KMS-11 (cell line): Measurements from ENCODE around the gene MAFG.

Source experiments
- H2AFZ ChIP-seq: fragments of 200-600 bp; sonication (generic); 2 replicates; pipeline ENCODE4 v1.6.1; 2016; ENCODE audit warnings: antibody characterized with exemption, mixed run types, low read depth
- H3K27ac ChIP-seq: fragments of 200-600 bp; sonication (generic); 2 replicates; pipeline ENCODE4 v1.6.1; 2016; ENCODE audit warnings: mild to moderate bottlenecking, mixed run types
- H3K27me3 ChIP-seq: fragments of 200-600 bp; sonication (generic); 2 replicates; pipeline ENCODE4 v1.6.1; 2017; ENCODE audit warnings: mild to moderate bottlenecking, low read depth, mixed run types, moderate library complexity; ENCODE audit not compliant: insufficient read depth
- H3K36me3 ChIP-seq: fragments of 200-600 bp; sonication (generic); 2 replicates; pipeline ENCODE4 v1.6.1; 2017; ENCODE audit warnings: mild to moderate bottlenecking, mixed run types; ENCODE audit not compliant: insufficient read depth
- H3K4me1 ChIP-seq: fragments of 200-600 bp; sonication (generic); 2 replicates; pipeline ENCODE4 v1.6.1; 2016; ENCODE audit warnings: mild to moderate bottlenecking, low read depth, mixed run types; ENCODE audit not compliant: poor library complexity, severe bottlenecking
- H3K4me2 ChIP-seq: fragments of 200-600 bp; sonication (generic); 2 replicates; pipeline ENCODE4 v1.7.0; 2016; ENCODE audit warnings: mild to moderate bottlenecking, mixed run types
- H3K4me3 ChIP-seq: fragments of 200-600 bp; sonication (generic); IDR thresholded peaks from 2 replicates; pipeline ENCODE4 v1.6.1; 2017; ENCODE audit warnings: low read depth, low read length, mixed read lengths; ENCODE audit not compliant: insufficient read depth
- H3K79me2 ChIP-seq: fragments of 200-600 bp; sonication (generic); 2 replicates; pipeline ENCODE4 v1.6.1; 2016; ENCODE audit warnings: low read depth, mixed run types; ENCODE audit not compliant: insufficient read depth
- H3K9ac ChIP-seq: fragments of 200-600 bp; sonication (generic); 2 replicates; pipeline ENCODE4 v1.6.1; 2016; ENCODE audit warnings: mild to moderate bottlenecking, mixed run types
- H4K20me1 ChIP-seq: fragments of 200-600 bp; sonication (generic); 2 replicates; pipeline ENCODE4 v1.6.1; 2016; ENCODE audit warnings: mild to moderate bottlenecking, mixed run types; ENCODE audit not compliant: insufficient read depth
- TF ChIP-seq, protein P1 (sequence below): fragments of 200-600 bp; sonication (generic); conservative IDR thresholded peaks from 2 replicates; pipeline ENCODE4 v1.6.1; 2017; ENCODE audit warnings: low read depth, mild to moderate bottlenecking, antibody characterized with exemption, low read length, moderate library complexity, mixed read lengths

MAFG gene

GRCh38 chr17:81885869-81886548, 41.5 kb downstream of the MAFG start:
- Histone ChIP-seq H3K4me3 (no peak overlapping the region), H3K36me3 (peaks cover 44% of the 10 kb centered on the region; the same call in 1 of the 2 replicates), H3K4me1 (peaks cover 15% of the 10 kb centered on the region), H3K79me2 (peaks cover 58% of the 10 kb centered on the region), H3K27me3 (no peaks in the 10 kb centered on the region), H4K20me1 (no peaks in the 10 kb centered on the region; the same call in 1 of the 2 replicates), H3K9ac (no peak overlapping the region), H3K4me2 (no peak overlapping the region), H2AFZ (no peak overlapping the region), H3K27ac (no peak overlapping the region)
- TF ChIP-seq, protein P1, sequence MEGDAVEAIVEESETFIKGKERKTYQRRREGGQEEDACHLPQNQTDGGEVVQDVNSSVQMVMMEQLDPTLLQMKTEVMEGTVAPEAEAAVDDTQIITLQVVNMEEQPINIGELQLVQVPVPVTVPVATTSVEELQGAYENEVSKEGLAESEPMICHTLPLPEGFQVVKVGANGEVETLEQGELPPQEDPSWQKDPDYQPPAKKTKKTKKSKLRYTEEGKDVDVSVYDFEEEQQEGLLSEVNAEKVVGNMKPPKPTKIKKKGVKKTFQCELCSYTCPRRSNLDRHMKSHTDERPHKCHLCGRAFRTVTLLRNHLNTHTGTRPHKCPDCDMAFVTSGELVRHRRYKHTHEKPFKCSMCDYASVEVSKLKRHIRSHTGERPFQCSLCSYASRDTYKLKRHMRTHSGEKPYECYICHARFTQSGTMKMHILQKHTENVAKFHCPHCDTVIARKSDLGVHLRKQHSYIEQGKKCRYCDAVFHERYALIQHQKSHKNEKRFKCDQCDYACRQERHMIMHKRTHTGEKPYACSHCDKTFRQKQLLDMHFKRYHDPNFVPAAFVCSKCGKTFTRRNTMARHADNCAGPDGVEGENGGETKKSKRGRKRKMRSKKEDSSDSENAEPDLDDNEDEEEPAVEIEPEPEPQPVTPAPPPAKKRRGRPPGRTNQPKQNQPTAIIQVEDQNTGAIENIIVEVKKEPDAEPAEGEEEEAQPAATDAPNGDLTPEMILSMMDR: no peak

GRCh38 chr17:81885454-81885853, 42.1 kb downstream of the MAFG start:
- H3K4me1 ChIP-seq: peaks cover 15% of the 10 kb centered on the region
- H3K27me3 ChIP-seq: no peaks in the 10 kb centered on the region
- peaks cover 47% of the 10 kb centered on the region; the same call in 1 of the 2 replicates for H3K36me3 ChIP-seq
- no peak overlapping the region for H3K9ac ChIP-seq
- H3K79me2 ChIP-seq: peaks cover 52% of the 10 kb centered on the region
- H3K27ac ChIP-seq: no peak overlapping the region
- TF ChIP-seq, protein P1: no peak
- H2AFZ ChIP-seq: no peak overlapping the region
- H3K4me3 ChIP-seq: no peak overlapping the region
- no peaks in the 10 kb centered on the region; the same call in 1 of the 2 replicates for H4K20me1 ChIP-seq
- no peak overlapping the region for H3K4me2 ChIP-seq

- no peak overlapping the region for H3K4me3 ChIP-seq
- peaks cover 47% of the 10 kb centered on the region; the same call in 1 of the 2 replicates for H3K36me3 ChIP-seq
- H3K79me2 ChIP-seq: peaks cover 48% of the 10 kb centered on the region
- TF ChIP-seq, protein P1: no peak
- no peak overlapping the region for H3K27ac ChIP-seq
- H3K4me2 ChIP-seq: no peak overlapping the region
- H4K20me1 ChIP-seq: no peaks in the 10 kb centered on the region
- no peak overlapping the region for H2AFZ ChIP-seq
- H3K9ac ChIP-seq: no peak overlapping the region
- H3K4me1 ChIP-seq: peaks cover 11% of the 10 kb centered on the region
- H3K27me3 ChIP-seq: no peaks in the 10 kb centered on the region
Measured at GRCh38 chr17:81884968-81885367, 42.6 kb downstream of the MAFG start.

GRCh38 chr17:81884520-81884919, 43.0 kb downstream of the MAFG start:
- Histone ChIP-seq H3K4me1 (peaks cover 6% of the 10 kb centered on the region), H3K9ac (no peak overlapping the region), H2AFZ (no peak overlapping the region), H3K4me3 (no peak overlapping the region), H3K79me2 (peaks cover 43% of the 10 kb centered on the region), H3K36me3 (peaks cover 45% of the 10 kb centered on the region; the same call in 1 of the 2 replicates), H4K20me1 (no peaks in the 10 kb centered on the region), H3K27me3 (no peaks in the 10 kb centered on the region), H3K4me2 (no peak overlapping the region), H3K27ac (no peak overlapping the region)
- TF ChIP-seq, protein P1: no peak
